ENCODE data around the gene CFAP53. TPM values are rescaled to one million over a fixed set of nuclear protein-coding genes. Genes with fewer than 3 reads are reported as not detected.

CFAP53 gene
- total and polyA plus RNA-seq, 2 of the 13 experiments (the other 11 are each of a cell fraction or from before 2014, with no cell fraction given) = 0.05 to 0.07 TPM

GRCh38 chr18:50177294-50177992 is 88.9 kb downstream of the CFAP53 start (continued):
- TF ChIP-seq NR2F6 (IDR thresholded peaks at IDR 0.05) (no peak), NR2F6 (CRISPR knock-in tag; IDR thresholded peaks at IDR 0.05) (no peak)

Small RNA genes lying within 50 kb of the gene (small RNA-seq; reads per million reads assigned to genes)
- 0 reads per million in 3 experiments for gene RN7SL310P (ENCODE audit: insufficient read depth in 2 of 3, insufficient read length in 3 of 3, low read depth in 2 of 3, low replicate concordance in 1 of 3)

Other genes with a start within 250 kb of the CFAP53 start
- gene MYO5B, start 71.3 kb downstream of the CFAP53 start, total RNA-seq (2016; rRNA removed; fragmentation: Illumina TruSeq; extraction: Trizol) = 24.0 and 34.9 TPM in 2 replicates
- 12.4 and 13.1 TPM in 2 replicates for gene MYO5B, start 71.3 kb downstream of the CFAP53 start, polyA plus RNA-seq (2011; rRNA removed)
- gene MBD1, start 15.0 kb upstream of the CFAP53 start, total RNA-seq (2016; rRNA removed; fragmentation: Illumina TruSeq; extraction: Trizol) = 15.2 and 25.5 TPM in 2 replicates
- gene MBD1, start 15.0 kb upstream of the CFAP53 start, polyA plus RNA-seq (2011; rRNA removed) = 28.6 and 31.3 TPM in 2 replicates
- gene CXXC1, start 21.2 kb upstream of the CFAP53 start, total RNA-seq (2016; rRNA removed; fragmentation: Illumina TruSeq; extraction: Trizol) = 29.8 and 32.9 TPM in 2 replicates
- 39.0 and 39.8 TPM in 2 replicates for gene CXXC1, start 21.2 kb upstream of the CFAP53 start, polyA plus RNA-seq (2011; rRNA removed)
- gene SKA1, start 108.6 kb upstream of the CFAP53 start, total RNA-seq (2016; rRNA removed; fragmentation: Illumina TruSeq; extraction: Trizol) = 21.3 and 28.3 TPM in 2 replicates
- gene SKA1, start 108.6 kb upstream of the CFAP53 start, polyA plus RNA-seq (2011; rRNA removed) = 3.8 and 5.3 TPM in 2 replicates